ENCODE results near the gene NACC2.

NACC2 gene

GRCh38 chr9:136021872-136022681 lies 73.0 kb downstream of the NACC2 start:
- no peak for DNase-seq (ENCODE audit: low read depth)

- no peak for DNase-seq (ENCODE audit: low read depth)
These were observed 73.8 kb downstream of the NACC2 start for GRCh38 chr9:136021171-136021871.

- no peak for DNase-seq (ENCODE audit: low read depth)
These were observed 74.4 kb downstream of the NACC2 start for GRCh38 chr9:136020671-136021070.

GRCh38 chr9:136020206-136020605 lies 74.9 kb downstream of the NACC2 start:
- no peak for DNase-seq (ENCODE audit: low read depth)

- DNase-seq (ENCODE audit: low read depth) = no peak
These were observed 75.4 kb downstream of the NACC2 start for GRCh38 chr9:136019681-136020060.

GRCh38 chr9:136019041-136019680 lies 75.9 kb downstream of the NACC2 start:
- DNase-seq (ENCODE audit: low read depth) = no peak

GRCh38 chr9:136018257-136019031 lies 76.6 kb downstream of the NACC2 start:
- no peak for DNase-seq (ENCODE audit: low read depth)

- no peak for DNase-seq (ENCODE audit: low read depth)
These were observed 77.5 kb downstream of the NACC2 start for GRCh38 chr9:136017289-136018190.

GRCh38 chr9:136016572-136017288 lies 78.4 kb downstream of the NACC2 start:
- no peak for DNase-seq (ENCODE audit: low read depth)

- DNase-seq (ENCODE audit: low read depth) = no peak
These were observed 79.2 kb downstream of the NACC2 start for GRCh38 chr9:136015656-136016571.

GRCh38 chr9:136014924-136015633 lies 80.0 kb downstream of the NACC2 start:
- DNase-seq (ENCODE audit: low read depth) = no peak

GRCh38 chr9:136014147-136014923 lies 80.8 kb downstream of the NACC2 start:
- no peak for DNase-seq (ENCODE audit: low read depth)

GRCh38 chr9:136013524-136014034 lies 81.5 kb downstream of the NACC2 start:
- no peak for DNase-seq (ENCODE audit: low read depth)

GRCh38 chr9:136013116-136013515 lies 82.0 kb downstream of the NACC2 start:
- DNase-seq (ENCODE audit: low read depth) = no peak

- no peak for DNase-seq (ENCODE audit: low read depth)
These were observed 82.4 kb downstream of the NACC2 start for GRCh38 chr9:136012651-136013050.

- DNase-seq (ENCODE audit: low read depth) = peak; percentile 18
These were observed 83.2 kb downstream of the NACC2 start for GRCh38 chr9:136011703-136012496.

- no peak for DNase-seq (ENCODE audit: low read depth)
These were observed 83.8 kb downstream of the NACC2 start for GRCh38 chr9:136011376-136011702.

Data from stromal cell of bone marrow (primary cell).